PC-9 (cell line): ENCODE results near the gene TMPRSS4. TPM values are rescaled to one million over a fixed set of nuclear protein-coding genes. Genes with fewer than 3 reads are reported as not detected.

ENCODE experiments used
- BruUV-seq: library from RNA; stranded (reverse); fragments of 400-500 nt; replicated peaks from 2 replicates; lab custom pipeline; 2021; lab: Mats Ljungman, UMichigan
- CTCF ChIA-PET: fragments of 300-600 bp; sonication (Branson Sonifier 250); formaldehyde crosslinking; loops from one replicate; lab custom pipeline; 2022; ENCODE audit warnings: antibody characterized with exemption; lab: Charles Lee
- POLR2A ChIA-PET: fragments of 300-600 bp; sonication (Branson Sonifier 250); formaldehyde crosslinking; loops from one replicate; lab custom pipeline; 2022; ENCODE audit warnings: antibody characterized with exemption; ENCODE audit not compliant: unreplicated experiment; lab: Charles Lee
- DNase-seq, 2 experiments: peaks; one replicate each; pipeline versions ENCODE4 v3.0.0 to v3.0.0-alpha.2; 2015 to 2022; ENCODE audit warnings: mixed read lengths in 1 of 2
- H2AFZ ChIP-seq: fragments of 200-600 bp; sonication (generic); 2 replicates; pipeline ENCODE4 v1.8.1; 2017; ENCODE audit warnings: antibody characterized with exemption
- H3F3A ChIP-seq: fragments of 200-600 bp; sonication (generic); 2 replicates; pipeline ENCODE4 v1.8.1; 2017; ENCODE audit warnings: antibody characterized with exemption, mild to moderate bottlenecking, low read depth; ENCODE audit not compliant: insufficient read depth
- H3K27ac ChIP-seq: fragments of 200-600 bp; sonication (generic); 2 replicates; pipeline ENCODE4 v1.6.1; 2016; ENCODE audit warnings: mixed run types
- H3K27me3 ChIP-seq: fragments of 200-600 bp; sonication (generic); 2 replicates; pipeline ENCODE4 v1.6.1; 2016; ENCODE audit warnings: low read depth, mixed run types; ENCODE audit not compliant: insufficient read depth
- H3K36me3 ChIP-seq: fragments of 200-600 bp; sonication (generic); 2 replicates; pipeline ENCODE4 v1.6.1; 2016; ENCODE audit warnings: low read depth, mixed run types
- H3K4me1 ChIP-seq: fragments of 200-600 bp; sonication (generic); replicated peaks from 2 replicates; pipeline ENCODE4 v1.6.1; 2016; ENCODE audit warnings: mixed run types; ENCODE audit not compliant: insufficient read depth
- H3K4me2 ChIP-seq: fragments of 200-600 bp; sonication (generic); 2 replicates; pipeline ENCODE4 v1.6.1; 2017; ENCODE audit warnings: mixed run types
- H3K4me3 ChIP-seq: fragments of 200-600 bp; sonication (generic); 2 replicates; pipeline ENCODE4 v1.6.1; 2016; ENCODE audit warnings: mixed run types
- H3K79me2 ChIP-seq: fragments of 200-600 bp; sonication (generic); 2 replicates; pipeline ENCODE4 v1.6.1; 2017; ENCODE audit warnings: low read depth, mixed run types
- H3K9me2 ChIP-seq: fragments of 200-600 bp; sonication (generic); 2 replicates; pipeline ENCODE4 v1.8.1; 2017; ENCODE audit warnings: mild to moderate bottlenecking; ENCODE audit not compliant: insufficient read depth
- H3K9me3 ChIP-seq: fragments of 200-600 bp; sonication (generic); 2 replicates; pipeline ENCODE4 v1.8.1; 2016; ENCODE audit warnings: low read depth; ENCODE audit not compliant: insufficient read depth
- H4K20me1 ChIP-seq: fragments of 200-600 bp; sonication (generic); 2 replicates; pipeline ENCODE4 v1.8.1; 2017; ENCODE audit not compliant: insufficient read depth
- EZH2 ChIP-seq: fragments of 200-600 bp; sonication (generic); IDR thresholded peaks from 2 replicates; pipeline ENCODE4 v1.8.0; 2017; ENCODE audit warnings: antibody characterized with exemption, low read depth
- intact Hi-C: fragments of 100-400 bp; cut with micrococcal nuclease; formaldehyde crosslinking; loops from one replicate; pipeline ENCODE4 v1.10.0; 2022; ENCODE audit not compliant: unreplicated experiment
- total RNA-seq: library from RNA; stranded (reverse); gene quantifications from 2 replicates; pipeline ENCODE4 v1.2.3, GENCODE V29; 2021
- TF ChIP-seq, protein P1 (sequence below): fragments of 200-600 bp; sonication (generic); conservative IDR thresholded peaks from 2 replicates; pipeline ENCODE4 v1.6.1; 2017; ENCODE audit warnings: mixed run types, antibody characterized with exemption, mild to moderate bottlenecking, moderate library complexity

TMPRSS4 gene
- total RNA-seq, 1 experiment from 2014 or later = 27.6 TPM

DNA sequence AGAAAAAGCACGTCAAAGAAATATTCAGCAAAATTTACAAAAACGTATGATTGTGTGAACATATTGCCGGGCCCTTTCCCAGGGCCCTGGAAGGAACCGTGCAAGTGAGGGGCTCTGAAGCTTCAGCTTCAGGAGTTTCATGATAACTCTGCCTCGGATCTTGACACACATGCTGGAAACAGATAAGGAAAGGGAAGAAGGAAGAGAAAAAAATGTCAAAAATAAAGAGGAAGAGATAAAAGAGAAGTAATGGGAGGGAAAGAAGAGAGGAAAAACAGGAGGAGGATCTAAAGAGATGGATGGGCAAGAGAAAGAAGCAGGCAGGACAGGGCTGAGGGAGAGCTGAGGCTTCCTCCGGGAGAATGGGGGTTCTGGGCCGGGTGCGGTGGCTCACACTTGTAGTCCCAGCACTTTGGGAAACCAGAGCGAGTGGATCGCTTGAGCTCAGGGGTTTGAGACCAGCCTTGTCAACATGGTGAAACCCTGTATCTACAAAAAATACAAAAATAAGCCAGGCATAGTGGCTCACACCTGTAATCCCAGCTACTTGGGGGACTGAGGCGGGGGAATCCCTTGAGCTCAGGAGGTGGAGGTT is 2.7 kb upstream of the TMPRSS4 start:
- H3K9me2 ChIP-seq = no peaks in the 10 kb centered on the region
- no TSS peak for BruUV-seq
- CTCF ChIA-PET = interaction anchor here (0.6 to 1.4 kb wide), 3 partner anchors 55 to 266 kb away, joined by 3 to 5 read pairs (median 5); no protein-coding TSS in a partner anchor
- H2AFZ ChIP-seq = no peak overlapping the region
- H3K4me3 ChIP-seq = no peak overlapping the region
- intact Hi-C loops = no loop called here
- peaks cover 22% of the 10 kb centered on the region for H3F3A ChIP-seq
- no peaks in the 10 kb centered on the region for H3K36me3 ChIP-seq
- H3K27me3 ChIP-seq = no peaks in the 10 kb centered on the region
- no peak overlapping the region for H3K27ac ChIP-seq
- peaks cover 11% of the 10 kb centered on the region; the same call in 1 of the 2 replicates for H3K9me3 ChIP-seq
- DNase-seq = no peak
- H3K4me2 ChIP-seq = peak overlapping the region; percentile 34; the same call in 1 of the 2 replicates
- no peaks in the 10 kb centered on the region for H3K79me2 ChIP-seq
- peaks cover 40% of the 10 kb centered on the region for H3K4me1 ChIP-seq
- no peaks in the 10 kb centered on the region for H4K20me1 ChIP-seq
- TF ChIP-seq, protein P1, sequence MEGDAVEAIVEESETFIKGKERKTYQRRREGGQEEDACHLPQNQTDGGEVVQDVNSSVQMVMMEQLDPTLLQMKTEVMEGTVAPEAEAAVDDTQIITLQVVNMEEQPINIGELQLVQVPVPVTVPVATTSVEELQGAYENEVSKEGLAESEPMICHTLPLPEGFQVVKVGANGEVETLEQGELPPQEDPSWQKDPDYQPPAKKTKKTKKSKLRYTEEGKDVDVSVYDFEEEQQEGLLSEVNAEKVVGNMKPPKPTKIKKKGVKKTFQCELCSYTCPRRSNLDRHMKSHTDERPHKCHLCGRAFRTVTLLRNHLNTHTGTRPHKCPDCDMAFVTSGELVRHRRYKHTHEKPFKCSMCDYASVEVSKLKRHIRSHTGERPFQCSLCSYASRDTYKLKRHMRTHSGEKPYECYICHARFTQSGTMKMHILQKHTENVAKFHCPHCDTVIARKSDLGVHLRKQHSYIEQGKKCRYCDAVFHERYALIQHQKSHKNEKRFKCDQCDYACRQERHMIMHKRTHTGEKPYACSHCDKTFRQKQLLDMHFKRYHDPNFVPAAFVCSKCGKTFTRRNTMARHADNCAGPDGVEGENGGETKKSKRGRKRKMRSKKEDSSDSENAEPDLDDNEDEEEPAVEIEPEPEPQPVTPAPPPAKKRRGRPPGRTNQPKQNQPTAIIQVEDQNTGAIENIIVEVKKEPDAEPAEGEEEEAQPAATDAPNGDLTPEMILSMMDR = no peak
- no peak for TF ChIP-seq EZH2
- POLR2A ChIA-PET = no interaction called here

DNA sequence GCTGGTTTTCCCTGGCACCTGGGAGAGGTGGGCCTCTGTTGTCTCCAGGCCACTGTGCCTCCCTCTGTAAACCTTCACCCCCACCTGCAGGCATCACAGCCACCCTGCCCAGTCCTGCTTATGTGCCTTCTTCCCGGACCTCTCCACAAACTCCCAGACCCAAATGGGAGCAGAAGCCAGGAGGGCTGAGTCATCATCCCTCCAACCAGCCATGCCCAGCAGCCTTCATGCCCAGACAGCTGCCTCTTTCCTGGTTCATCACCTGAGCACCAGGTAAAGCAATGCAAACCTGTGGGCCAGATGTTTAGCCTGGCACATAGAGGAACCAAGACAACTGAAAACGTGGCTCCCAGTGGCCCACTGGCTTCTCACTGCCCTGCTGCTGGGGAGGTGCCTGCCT is 2.1 kb upstream of the TMPRSS4 start:
- H3K4me2 ChIP-seq = peak overlapping the region; percentile 34

DNA sequence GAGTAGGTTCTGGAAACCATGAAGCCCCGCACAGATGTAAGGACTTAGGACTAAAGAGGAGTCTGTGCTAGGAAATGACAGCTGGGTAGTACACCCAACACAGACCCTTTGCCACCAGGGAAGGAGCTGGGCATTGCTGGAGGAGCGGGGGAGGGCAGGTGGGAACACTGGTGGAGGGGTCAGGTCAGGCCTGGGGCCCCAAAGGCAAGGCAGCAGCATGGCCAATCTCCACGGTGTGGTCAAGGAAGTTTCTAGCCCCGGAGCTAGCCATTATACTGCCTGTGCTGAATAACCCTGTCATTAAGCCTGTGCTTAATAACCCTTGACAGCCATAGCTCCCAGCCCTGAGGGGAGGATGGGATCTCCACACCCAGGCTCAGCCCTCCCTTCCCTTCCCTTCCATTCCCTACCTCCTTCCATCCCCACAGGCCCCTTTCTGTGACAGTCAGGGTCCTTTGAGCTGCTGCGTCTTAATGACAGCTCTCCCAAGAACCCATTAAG is 2.1 kb downstream of the TMPRSS4 start:
- POLR2A ChIA-PET = no interaction called here
- Histone ChIP-seq H3K9me3 (peaks cover 11% of the 10 kb centered on the region; the same call in 1 of the 2 replicates), H3K27ac (no peak overlapping the region), H3K4me3 (no peak overlapping the region), H2AFZ (no peak overlapping the region), H3K36me3 (no peaks in the 10 kb centered on the region), H3K9me2 (no peaks in the 10 kb centered on the region), H4K20me1 (no peaks in the 10 kb centered on the region), H3F3A (peaks cover 22% of the 10 kb centered on the region), H3K4me1 (peaks cover 41% of the 10 kb centered on the region), H3K27me3 (no peaks in the 10 kb centered on the region), H3K79me2 (no peaks in the 10 kb centered on the region), H3K4me2 (no peak overlapping the region)
- no peak for TF ChIP-seq EZH2
- TF ChIP-seq, protein P1 = no peak
- DNase-seq = no peak
- intact Hi-C loops = no loop called here
- BruUV-seq = no TSS peak
- CTCF ChIA-PET = interaction anchor here (0.6 kb wide), 1 partner anchor 1113 kb away, joined by 6 read pairs; no protein-coding TSS in a partner anchor

More for the DNA sequence above, 2.1 kb upstream of the TMPRSS4 start:
- no TSS peak for BruUV-seq
- Histone ChIP-seq H3K9me2 (no peaks in the 10 kb centered on the region), H3K27me3 (no peaks in the 10 kb centered on the region), H3F3A (peaks cover 22% of the 10 kb centered on the region), H4K20me1 (no peaks in the 10 kb centered on the region), H3K4me1 (peaks cover 41% of the 10 kb centered on the region), H3K9me3 (peaks cover 11% of the 10 kb centered on the region; the same call in 1 of the 2 replicates), H3K36me3 (no peaks in the 10 kb centered on the region), H3K27ac (no peak overlapping the region), H3K4me3 (no peak overlapping the region), H3K79me2 (no peaks in the 10 kb centered on the region), H2AFZ (no peak overlapping the region)
- POLR2A ChIA-PET = no interaction called here
- TF ChIP-seq, protein P1 = no peak
- no peak for TF ChIP-seq EZH2
- CTCF ChIA-PET = interaction anchor here (0.6 to 1.4 kb wide), 3 partner anchors 54 to 267 kb away, joined by 3 to 5 read pairs (median 5); no protein-coding TSS in a partner anchor
- DNase-seq = peak; percentile 73 to 79
- intact Hi-C loops = no loop called here
